ENCODE data around the gene STK26. TPM values are rescaled to one million over a fixed set of nuclear protein-coding genes. Genes with fewer than 3 reads are reported as not detected.
"Not testable (repeated sequence)": the region's sequence is repeated elsewhere in the genome, so short reads cannot be mapped to it uniquely, and the experiment has no call there.

STK26 gene
- total RNA-seq, 1 donor from 2014 or later, result 1.7 TPM

DNA sequence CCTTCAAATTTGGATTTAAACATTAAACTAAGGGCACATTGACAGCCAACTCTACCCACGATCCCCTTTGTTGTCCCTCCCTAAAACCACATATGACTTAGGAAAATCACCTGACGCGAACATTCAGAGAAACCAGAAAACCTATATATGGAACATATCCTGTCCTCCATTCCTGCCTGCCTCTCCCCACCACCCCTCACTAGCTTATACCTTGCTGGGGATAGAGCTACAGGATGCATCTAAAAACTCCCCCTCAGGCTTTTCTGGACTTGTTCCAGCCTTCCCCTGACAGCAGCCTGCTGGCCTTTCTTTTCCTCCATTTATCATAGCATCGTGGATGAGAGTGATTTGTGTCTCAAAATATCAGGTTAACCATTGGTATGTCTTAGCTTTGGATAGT lies 8.8 kb downstream of the STK26 start:
- no peak for DNase-seq (ENCODE audit: low spot score)
- intact Hi-C loops (cut with DNase I), result no loop called here
- no peak for ATAC-seq

DNA sequence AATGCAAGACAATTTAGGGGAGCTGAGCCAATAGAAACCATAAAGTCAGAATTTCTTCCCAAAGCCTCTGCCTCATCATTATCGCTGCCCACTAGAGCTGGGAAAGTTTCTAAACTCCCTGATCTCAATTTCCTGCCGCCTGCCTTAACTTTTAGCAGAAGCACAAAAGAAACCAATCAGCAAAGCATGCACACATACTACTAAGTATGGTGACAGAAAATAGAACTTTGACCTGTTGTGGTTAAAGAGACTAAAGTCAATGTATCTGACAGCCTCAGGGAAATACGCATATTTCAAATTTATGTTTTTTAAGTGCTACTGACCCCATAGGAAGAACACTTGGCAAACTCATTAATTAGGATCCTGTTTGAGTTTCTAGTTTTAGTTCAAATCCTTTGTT lies 10.1 kb downstream of the STK26 start:
- intact Hi-C loops (cut with DNase I), result no loop called here
- no peak for ATAC-seq

DNA sequence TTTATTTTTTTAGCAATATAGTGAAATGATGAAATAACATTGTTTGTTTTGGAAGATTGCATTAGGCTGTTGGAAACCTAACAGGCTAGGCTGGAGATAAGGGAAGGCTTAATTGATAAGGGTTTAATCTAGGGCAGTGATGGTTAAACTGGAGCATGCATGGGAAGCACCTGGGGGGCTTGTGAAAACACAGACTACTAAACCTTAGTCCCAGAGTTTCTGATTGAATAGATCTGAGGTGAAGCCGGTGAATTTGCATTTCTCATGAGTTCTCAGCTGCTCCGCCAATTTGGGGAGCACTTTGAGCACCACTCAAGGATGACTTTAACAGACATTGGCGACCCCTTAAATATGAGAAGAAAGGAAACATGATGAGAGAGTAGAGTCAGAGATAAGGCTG lies 11.5 kb downstream of the STK26 start:
- intact Hi-C loops (cut with DNase I), result no loop called here
- no peak for ATAC-seq
- no peak for DNase-seq (ENCODE audit: low spot score)

More for the DNA sequence above, 10.1 kb downstream of the STK26 start:
- no peak for DNase-seq (ENCODE audit: low spot score)

DNA sequence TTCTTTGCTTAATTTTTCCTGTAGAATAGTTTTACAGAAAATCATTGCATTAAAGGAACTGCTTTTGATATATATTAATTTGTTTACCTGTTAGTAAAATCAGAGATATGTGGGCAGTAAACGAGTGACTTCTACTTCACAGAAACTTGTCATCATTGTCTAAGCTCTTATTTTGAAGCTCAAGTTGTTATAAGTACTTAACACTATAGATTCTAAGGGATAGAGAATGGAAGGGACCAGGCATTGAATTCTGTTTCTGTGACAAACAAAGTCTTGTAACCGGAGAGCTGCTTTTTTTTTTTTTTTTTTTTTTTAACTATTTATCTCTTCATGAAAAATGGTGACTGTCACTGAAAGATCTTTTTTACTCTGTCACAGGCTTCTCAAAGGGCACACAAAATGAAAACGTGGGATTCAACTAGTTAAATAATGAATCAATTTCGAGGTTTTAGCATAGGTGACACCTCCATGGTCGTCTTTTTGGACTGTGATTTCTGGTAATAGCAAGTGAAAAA lies 14.4 kb downstream of the STK26 start:
- ATAC-seq, result no peak
- DNase-seq (ENCODE audit: low spot score), result no peak
- intact Hi-C loops (cut with DNase I), result no loop called here

DNA sequence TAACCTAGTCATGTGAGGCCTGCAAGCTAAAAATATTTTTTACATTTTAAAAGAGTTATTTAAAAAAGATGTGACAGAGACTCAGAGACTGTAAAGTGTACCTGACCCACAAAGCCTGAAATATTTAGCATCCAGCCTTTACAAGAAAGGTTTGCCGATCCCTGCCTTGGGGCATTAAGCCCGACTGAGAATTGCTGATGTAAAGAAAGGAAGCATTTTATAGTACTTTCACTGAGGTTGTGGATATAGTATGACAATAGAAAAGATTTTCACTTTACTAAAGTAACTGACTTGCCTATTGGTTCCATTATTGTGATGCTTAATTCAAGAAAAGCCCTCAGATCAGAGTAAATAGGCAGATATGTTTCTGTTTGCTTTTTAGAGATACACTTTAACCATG lies 17.0 kb downstream of the STK26 start:
- DNase-seq (ENCODE audit: low spot score) (no peak), ATAC-seq (no peak)
- intact Hi-C loops (cut with DNase I), result no loop called here

DNA sequence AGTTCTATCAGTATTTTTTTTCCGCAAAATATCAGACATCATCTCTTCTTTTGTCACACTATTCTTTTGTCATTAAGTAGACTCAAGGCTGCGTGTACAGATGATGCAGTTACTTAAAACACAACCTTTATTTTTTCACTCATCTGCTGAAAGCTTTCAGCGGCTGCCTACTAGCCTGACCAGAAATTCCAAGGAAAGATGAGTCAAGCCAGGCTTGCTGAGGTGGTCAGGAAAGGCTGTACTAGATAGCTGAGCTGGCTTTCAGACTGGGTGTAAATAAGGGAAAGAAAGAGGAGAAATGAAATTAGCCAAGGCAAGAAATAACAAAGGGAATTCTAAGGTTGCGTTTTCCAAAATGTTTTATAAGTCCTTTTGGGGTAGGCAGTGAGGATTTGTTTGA lies 17.9 kb downstream of the STK26 start:
- intact Hi-C loops (cut with DNase I), result no loop called here
- ATAC-seq (no peak), DNase-seq (ENCODE audit: low spot score) (no peak)

DNA sequence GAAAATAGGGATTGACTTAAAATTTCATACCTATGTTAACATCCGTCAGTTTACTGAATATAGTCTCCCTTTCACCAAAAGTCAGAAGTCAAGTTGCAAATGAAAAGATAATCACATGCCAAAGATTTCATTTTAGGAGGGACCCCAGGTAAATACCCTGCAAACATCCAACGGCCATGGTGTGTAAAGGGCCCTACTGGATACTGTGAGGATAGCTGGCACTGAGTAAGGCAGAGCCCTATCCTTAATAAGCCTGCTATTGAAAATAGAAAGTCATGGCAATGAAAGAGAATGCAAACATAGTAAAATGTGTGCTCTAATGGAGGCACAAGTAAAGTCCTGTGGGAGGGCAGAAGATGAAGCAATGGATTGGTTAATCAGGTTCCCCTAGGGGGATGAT lies 20.9 kb downstream of the STK26 start:
- ATAC-seq (no peak), DNase-seq (ENCODE audit: low spot score) (no peak)
- intact Hi-C loops (cut with DNase I), result no loop called here

DNA sequence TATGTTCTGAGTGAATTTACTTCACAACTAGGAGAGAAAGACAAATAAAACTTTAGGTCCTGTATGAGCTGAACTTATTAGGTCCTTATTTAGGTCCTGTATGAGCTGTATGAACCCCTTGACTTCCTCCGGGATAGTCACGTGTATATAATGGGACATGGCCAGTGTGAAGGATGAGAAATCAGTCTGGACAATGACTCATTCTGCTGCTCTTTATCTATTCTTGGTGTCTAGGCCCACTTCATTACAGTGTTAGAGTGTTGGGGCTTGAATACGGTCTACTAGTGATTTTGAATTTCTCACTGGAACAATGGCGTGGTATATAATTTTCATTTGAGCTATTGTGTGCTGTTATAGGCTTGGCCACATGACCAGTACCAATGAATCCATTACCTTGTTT lies 21.9 kb downstream of the STK26 start:
- ATAC-seq (no peak), DNase-seq (ENCODE audit: low spot score) (no peak)
- intact Hi-C loops (cut with DNase I), result no loop called here

DNA sequence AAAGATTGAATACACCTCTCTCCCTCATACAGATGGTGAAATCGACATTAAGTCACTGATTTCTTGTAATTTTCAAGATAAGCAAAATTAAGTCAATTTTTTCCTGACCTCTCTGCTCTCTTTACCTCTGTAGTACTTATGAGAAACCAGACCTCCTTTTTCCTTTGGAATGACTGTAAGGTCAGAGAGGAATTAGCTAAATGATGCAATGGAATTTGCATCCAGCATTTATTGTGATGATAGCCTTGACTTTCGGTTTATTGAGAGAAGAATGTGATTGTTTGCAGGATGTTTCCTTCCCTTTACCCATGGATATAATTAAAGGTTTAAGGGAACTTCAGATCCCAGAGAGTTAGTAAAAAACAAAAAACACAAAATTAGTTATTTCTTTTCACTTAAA lies 22.4 kb downstream of the STK26 start:
- intact Hi-C loops (cut with DNase I), result no loop called here
- no peak for ATAC-seq
- DNase-seq (ENCODE audit: low spot score), result no peak

DNA sequence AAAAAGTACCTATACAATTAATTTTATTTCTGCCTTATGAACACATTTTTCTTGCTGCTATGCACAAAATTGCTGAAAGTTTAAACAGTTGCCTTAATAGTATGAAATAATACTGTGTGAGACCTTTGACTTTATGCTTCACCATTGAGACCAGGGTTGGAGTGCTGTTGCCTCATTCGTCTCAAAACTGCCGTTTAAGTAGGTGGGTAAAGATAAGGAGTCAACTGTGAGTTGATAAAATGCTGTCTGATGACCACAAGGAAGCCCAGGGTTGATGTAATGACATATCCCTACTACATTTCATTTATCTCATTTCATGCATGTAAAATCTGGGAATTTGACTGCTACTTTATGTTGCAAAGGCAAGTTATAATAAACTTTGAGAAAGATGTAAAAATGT lies 23.4 kb downstream of the STK26 start:
- ATAC-seq, result no peak
- no peak for DNase-seq (ENCODE audit: low spot score)

DNA sequence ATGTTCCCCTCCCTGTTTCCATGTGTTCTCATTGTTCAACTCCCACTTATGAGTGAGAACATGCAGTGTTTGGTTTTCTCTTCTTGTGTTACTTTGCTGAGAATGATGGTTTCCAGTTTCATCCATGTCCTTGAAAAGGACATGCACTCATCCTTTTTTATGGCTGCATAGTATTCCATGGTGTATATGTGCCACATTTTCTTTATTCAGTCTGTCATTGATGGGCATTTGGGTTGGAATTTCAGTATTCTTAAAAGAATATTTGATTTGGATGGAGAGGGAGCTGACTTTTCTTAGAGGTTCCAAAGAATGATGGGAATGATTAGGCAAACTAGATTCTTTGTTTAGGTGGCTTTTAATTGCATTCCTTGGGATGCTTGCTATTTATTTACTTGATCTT lies 28.7 kb downstream of the STK26 start:
- intact Hi-C loops (cut with DNase I); DNase-seq (ENCODE audit: low spot score); ATAC-seq: not testable (repeated sequence)

More for the DNA sequence above, 23.4 kb downstream of the STK26 start:
- intact Hi-C loops (cut with DNase I), result no loop called here

DNA sequence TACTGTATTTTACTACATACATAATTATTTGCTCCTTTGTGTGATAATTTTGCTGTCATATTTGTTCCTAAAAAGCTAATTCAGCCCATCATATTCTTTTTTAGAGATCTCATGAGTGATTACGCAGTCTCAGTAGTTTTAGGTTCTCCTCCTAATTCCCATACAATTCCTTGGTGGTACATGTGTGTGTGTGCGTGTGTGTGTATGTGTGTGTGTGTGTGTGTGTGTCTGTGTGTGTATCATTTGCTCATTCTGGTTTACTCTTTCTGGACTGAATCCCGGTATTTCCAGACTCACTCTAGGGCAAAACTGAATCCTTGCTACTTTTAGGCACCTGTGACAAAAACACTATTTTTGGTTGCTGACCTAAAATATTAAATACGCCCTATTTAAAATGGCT lies 34.9 kb downstream of the STK26 start:
- intact Hi-C loops (cut with DNase I), result no loop called here
- no peak for DNase-seq (ENCODE audit: low spot score)
- no peak for ATAC-seq

DNA sequence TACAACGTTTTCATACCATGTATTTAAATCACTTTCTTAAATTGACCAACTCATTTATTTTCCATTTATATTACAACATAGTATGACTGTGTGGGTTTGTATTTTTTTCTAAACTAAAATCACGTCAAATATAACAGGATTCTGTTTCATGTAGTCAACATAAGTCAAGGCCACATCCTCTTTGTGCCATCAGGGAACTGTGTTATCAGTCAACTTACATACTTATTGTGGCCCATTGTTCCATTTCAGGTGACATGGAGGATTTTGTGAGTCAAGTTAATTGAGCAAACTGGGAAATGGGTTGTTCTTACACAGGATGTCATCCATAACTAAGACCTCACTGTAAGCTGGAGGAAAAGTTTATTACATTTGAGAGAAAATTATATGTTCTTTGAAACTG lies 35.9 kb downstream of the STK26 start:
- intact Hi-C loops (cut with DNase I), result no loop called here
- DNase-seq (ENCODE audit: low spot score) (no peak), ATAC-seq (no peak)

DNA sequence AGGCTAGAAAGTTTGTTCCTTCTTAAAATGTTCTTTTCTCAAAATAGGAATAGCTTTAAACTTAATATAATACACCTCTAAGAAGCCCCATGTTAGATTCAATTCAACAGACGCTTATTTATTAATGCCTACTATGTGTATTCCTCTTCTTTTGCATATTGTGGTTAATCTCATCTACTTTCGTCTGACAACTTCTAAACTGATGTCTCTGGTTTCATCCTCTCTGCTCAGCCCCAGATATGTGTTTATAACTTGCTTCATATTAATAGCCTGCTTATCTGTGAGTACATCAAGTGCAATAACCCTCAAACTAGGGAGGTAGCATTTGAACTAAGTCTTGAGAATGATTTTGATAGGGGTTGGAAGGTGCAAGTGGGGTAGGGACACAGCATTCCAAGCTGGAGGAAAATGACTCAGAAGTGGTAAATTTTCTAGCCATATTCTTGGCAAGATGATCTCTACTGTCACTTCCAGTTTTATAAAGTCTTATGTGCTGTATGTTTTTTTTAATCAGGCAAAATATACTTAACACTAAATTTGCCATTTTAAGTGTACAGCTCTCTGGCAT lies 37.0 kb downstream of the STK26 start:
- intact Hi-C loops (cut with DNase I), result no loop called here
- DNase-seq (ENCODE audit: low spot score) (no peak), ATAC-seq (no peak)

DNA sequence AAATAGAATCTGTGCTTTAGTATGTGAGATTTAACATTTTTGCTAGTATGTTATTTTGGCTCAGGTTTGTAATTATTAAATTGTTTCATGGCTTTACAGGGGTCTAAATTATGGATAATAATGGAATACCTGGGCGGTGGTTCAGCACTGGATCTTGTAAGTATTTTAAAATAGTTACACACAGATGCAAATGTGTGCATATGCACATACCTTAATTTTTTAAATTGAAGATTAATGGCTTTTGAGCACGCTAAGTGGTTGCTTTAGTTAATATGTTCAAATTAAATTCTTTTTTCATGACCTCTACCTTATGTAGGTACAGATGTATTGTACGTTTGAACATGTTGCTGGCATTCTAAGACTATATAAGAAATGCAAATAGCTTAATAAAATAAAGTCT lies 40.2 kb downstream of the STK26 start:
- ATAC-seq, result no peak
- DNase-seq (ENCODE audit: low spot score), result no peak
- intact Hi-C loops (cut with DNase I), result no loop called here

DNA sequence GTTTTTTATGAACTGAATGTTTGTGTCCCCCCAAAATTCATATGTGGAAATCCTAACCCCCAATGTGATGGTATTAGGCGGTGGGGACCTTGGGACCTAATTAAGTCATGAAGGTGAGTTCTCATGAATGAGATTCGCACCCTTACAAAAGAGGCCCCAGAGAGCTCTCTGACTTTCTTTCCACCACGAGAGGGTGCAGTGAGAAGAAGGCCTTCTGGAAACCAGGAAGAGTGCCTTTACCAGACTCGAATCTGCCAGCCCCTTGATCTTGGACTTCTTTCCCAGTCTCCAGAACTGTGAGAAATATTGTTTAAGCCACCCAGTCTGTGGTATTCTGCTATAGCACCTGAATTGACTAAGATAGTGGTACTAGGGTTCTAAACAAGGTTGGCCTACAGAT lies 40.8 kb downstream of the STK26 start:
- DNase-seq (ENCODE audit: low spot score), result no peak
- intact Hi-C loops (cut with DNase I), result no loop called here
- no peak for ATAC-seq

DNA sequence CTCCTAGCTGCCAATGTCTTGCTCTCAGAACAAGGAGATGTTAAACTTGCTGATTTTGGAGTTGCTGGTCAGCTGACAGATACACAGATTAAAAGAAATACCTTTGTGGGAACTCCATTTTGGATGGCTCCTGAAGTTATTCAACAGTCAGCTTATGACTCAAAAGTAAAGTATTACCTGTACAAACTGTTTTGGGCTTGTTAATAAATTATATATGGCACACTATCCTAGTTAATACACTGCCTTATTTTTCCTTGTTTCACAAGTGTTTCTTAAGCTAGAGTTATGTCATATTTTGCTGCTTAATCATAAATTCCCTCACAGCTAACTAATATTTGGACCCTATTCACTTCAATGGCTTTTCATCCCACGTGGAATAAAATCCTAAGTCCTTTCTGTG lies 45.3 kb downstream of the STK26 start:
- intact Hi-C loops (cut with DNase I), result no loop called here
- ATAC-seq, result no peak

DNA sequence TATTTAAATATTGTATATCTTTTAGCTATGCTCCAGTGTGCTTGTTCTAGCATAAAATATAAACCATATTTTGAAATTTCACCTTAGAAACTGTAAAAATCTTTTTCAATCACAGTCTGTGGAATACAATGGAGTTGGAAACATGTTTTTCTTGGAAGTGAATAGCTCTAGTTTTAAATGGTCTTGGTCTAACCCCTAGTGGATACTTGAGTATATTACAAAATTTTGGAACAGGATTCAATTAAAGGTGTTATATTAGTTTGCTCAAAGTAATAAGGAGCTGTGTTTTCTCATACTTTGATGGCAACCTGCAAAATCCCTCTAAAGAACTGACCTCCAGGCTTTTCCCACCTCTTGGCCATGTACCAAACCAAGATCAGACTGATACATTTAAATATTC lies 48.2 kb downstream of the STK26 start:
- intact Hi-C loops (cut with DNase I), result no loop called here
- no peak for ATAC-seq

More for the DNA sequence above, 45.3 kb downstream of the STK26 start:
- DNase-seq (ENCODE audit: low spot score), result no peak

DNA sequence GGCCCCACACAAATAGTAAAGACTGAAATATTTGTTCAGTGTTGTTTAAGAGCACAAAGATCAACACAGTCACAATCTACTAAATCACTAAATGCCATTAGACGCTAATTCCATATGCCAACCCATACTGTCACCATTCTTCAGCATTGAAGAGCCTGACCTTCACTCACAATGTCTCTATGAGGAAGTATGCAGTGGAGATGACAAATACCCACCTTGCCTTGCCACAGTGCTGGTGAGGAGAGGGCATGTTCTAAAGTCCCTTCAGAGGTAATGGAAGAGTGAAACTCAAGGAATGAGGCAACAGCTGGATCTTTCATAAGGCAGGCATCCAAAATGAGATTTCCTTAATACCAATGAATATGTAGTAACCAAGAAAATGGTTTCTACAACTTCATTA lies 54.3 kb downstream of the STK26 start:
- DNase-seq (ENCODE audit: low spot score) (no peak), ATAC-seq (no peak)
- intact Hi-C loops (cut with DNase I), result no loop called here

More for the DNA sequence above, 48.2 kb downstream of the STK26 start:
- DNase-seq (ENCODE audit: low spot score), result no peak

DNA sequence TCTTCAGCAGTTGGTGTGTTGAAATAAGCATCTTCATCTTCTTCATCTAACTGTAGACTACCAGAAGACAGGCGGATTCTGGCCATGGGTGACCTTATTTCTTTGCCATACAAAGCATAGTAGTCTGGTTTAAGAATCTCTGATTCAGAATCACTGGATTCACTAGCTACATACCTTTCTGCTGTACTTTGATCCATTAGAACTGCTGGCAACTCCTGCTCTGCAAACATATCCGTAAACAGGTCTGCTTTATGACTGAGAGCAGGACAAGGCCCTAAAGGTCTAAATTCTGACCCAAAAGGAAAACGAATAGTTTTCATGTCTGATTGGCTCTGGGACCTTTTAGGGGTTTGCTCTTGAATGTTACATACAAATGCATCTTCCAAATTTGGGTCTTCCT lies 54.8 kb downstream of the STK26 start:
- DNase-seq (ENCODE audit: low spot score) (no peak), ATAC-seq (no peak)
- intact Hi-C loops (cut with DNase I), result no loop called here

DNA sequence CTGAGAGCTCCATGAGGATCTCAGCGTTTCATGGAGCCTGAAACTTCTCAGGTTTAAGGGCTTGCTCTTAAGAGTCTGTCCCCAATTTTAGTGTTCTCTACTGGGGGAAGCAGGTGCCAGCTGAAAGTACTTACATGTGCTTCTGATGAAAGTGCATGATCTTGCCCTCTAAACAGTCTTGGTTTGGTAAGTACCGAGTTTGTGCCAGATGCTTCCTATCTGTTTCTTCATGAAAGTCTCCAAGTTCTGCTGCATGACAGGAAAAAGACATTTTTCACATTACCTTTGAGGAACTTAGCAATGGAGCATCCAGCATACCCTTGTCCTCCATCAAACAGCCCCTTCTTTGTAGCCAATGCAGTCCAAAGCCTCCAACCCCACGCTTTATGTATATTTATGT lies 62.7 kb downstream of the STK26 start:
- intact Hi-C loops (cut with DNase I), result no loop called here
- DNase-seq (ENCODE audit: low spot score) (no peak), ATAC-seq (no peak)

DNA sequence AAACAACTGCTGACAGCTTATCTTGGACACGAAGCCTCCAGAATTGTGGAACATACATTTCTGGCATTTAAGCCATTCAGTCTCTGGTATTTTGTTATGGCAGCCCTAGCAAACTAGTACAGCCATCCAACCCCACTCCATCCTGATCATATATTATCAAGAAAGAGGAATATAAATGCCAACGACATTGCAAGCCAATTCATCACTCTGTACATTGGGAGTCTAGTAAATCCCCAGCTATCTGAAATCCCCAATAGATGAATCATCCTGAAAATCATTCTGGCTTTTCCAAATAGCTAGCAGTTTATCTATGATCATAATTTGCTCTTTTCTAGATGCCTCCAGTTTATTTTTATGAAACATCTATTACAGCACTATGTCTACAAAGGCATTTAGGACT lies 63.6 kb downstream of the STK26 start:
- DNase-seq (ENCODE audit: low spot score) (no peak), ATAC-seq (no peak)
- intact Hi-C loops (cut with DNase I), result no loop called here

Data from sciatic nerve (tissue), 2 donors.